HEK293T (cell line): ENCODE measurements around the gene PLAAT3.

Source experiments
- CTCF ChIA-PET: fragments of 350-600 bp; formaldehyde crosslinking; extraction: SDS; loops from one replicate; lab custom pipeline; 2021; ENCODE audit warnings: antibody characterized with exemption, inconsistent platforms; lab: Yijun Ruan, JAX
- POLR2A ChIA-PET: fragments of 350-600 bp; formaldehyde crosslinking; extraction: SDS; loops from one replicate; lab custom pipeline; 2020; ENCODE audit warnings: antibody characterized with exemption, inconsistent platforms; lab: Yijun Ruan, JAX
- DNase-seq: peaks from one replicate; pipeline ENCODE4 v3.0.0; 2012; ENCODE audit warnings: mixed read lengths; ENCODE audit errors: extremely low spot score
- ARNT ChIP-seq: fragments of 450-650 bp; IDR thresholded peaks from 2 replicates; pipeline ENCODE4 v1.6.1; 2017; ENCODE audit warnings: mild to moderate bottlenecking
- BHLHE40 ChIP-seq: fragments of 450-650 bp; IDR thresholded peaks from 2 replicates; pipeline ENCODE4 v1.6.1; 2016; ENCODE audit warnings: mild to moderate bottlenecking, moderate library complexity, borderline replicate concordance
- CTBP1 ChIP-seq: fragments of 450-650 bp; IDR thresholded peaks from 2 replicates; pipeline ENCODE4 v1.6.1; 2016; ENCODE audit warnings: borderline replicate concordance
- ELF4 ChIP-seq: fragments of 450-650 bp; IDR thresholded peaks from 2 replicates; pipeline ENCODE4 v1.6.1; 2017; ENCODE audit warnings: antibody characterized with exemption
- FOXA1 ChIP-seq: fragments of 450-650 bp; IDR thresholded peaks from 2 replicates; pipeline ENCODE4 v1.6.1; 2016; ENCODE audit warnings: mild to moderate bottlenecking
- FOXK2 ChIP-seq: fragments of 450-650 bp; IDR thresholded peaks from 2 replicates; pipeline ENCODE4 v1.6.1; 2016; ENCODE audit warnings: mild to moderate bottlenecking
- FOXM1 ChIP-seq: fragments of 450-650 bp; IDR thresholded peaks from 2 replicates; pipeline ENCODE4 v1.6.1; 2017; ENCODE audit warnings: mild to moderate bottlenecking, borderline replicate concordance
- HDGF ChIP-seq: fragments of 450-650 bp; IDR thresholded peaks from 2 replicates; pipeline ENCODE4 v1.6.1; 2017; ENCODE audit warnings: antibody characterized with exemption, borderline replicate concordance
- L3MBTL2 ChIP-seq: fragments of 450-650 bp; conservative IDR thresholded peaks from 2 replicates; pipeline ENCODE4 v1.6.1; 2016; ENCODE audit warnings: mild to moderate bottlenecking
- LEF1 ChIP-seq: fragments of 450-650 bp; IDR thresholded peaks from 2 replicates; pipeline ENCODE4 v1.6.1; 2017; ENCODE audit warnings: mild to moderate bottlenecking, borderline replicate concordance
- NFRKB ChIP-seq: fragments of 450-650 bp; IDR thresholded peaks from 2 replicates; pipeline ENCODE4 v1.6.1; 2016; ENCODE audit warnings: mild to moderate bottlenecking, moderate library complexity
- PKNOX1 ChIP-seq: fragments of 450-650 bp; IDR thresholded peaks from 2 replicates; pipeline ENCODE4 v1.6.1; 2016
- SP1 ChIP-seq: fragments of 450-650 bp; IDR thresholded peaks from 2 replicates; pipeline ENCODE4 v1.6.1; 2017
- SUZ12 ChIP-seq: fragments of 450-650 bp; IDR thresholded peaks from 2 replicates; pipeline ENCODE4 v1.6.1; 2016; ENCODE audit warnings: mild to moderate bottlenecking
- TARDBP ChIP-seq: fragments of 450-650 bp; IDR thresholded peaks from 2 replicates; pipeline ENCODE4 v1.6.1; 2016
- ZNF384 ChIP-seq: fragments of 450-650 bp; IDR thresholded peaks from 2 replicates; pipeline ENCODE4 v1.6.1; 2016

Gene PLAAT3

GRCh38 chr11:63574856-63575602 is 39.2 kb downstream of the PLAAT3 start:
- ChIA-PET CTCF (interaction anchor here (0.6 kb wide), 1 partner anchor 62 kb away, joined by 3 read pairs; no protein-coding TSS in a partner anchor), POLR2A (no interaction called here)
- no peak for TF ChIP-seq ELF4
- no peak for TF ChIP-seq ARNT
- TF ChIP-seq PKNOX1: no peak
- no peak for TF ChIP-seq HDGF
- TF ChIP-seq LEF1: no peak
- TF ChIP-seq SUZ12: no peak
- TF ChIP-seq FOXK2: no peak
- TF ChIP-seq FOXM1: no peak
- no peak for TF ChIP-seq BHLHE40
- no peak for TF ChIP-seq TARDBP
- TF ChIP-seq CTBP1: no peak
- TF ChIP-seq SP1: no peak
- no peak for TF ChIP-seq NFRKB
- no peak for TF ChIP-seq ZNF384
- TF ChIP-seq FOXA1: no peak
- no peak for TF ChIP-seq L3MBTL2
- no peak for DNase-seq

DNA sequence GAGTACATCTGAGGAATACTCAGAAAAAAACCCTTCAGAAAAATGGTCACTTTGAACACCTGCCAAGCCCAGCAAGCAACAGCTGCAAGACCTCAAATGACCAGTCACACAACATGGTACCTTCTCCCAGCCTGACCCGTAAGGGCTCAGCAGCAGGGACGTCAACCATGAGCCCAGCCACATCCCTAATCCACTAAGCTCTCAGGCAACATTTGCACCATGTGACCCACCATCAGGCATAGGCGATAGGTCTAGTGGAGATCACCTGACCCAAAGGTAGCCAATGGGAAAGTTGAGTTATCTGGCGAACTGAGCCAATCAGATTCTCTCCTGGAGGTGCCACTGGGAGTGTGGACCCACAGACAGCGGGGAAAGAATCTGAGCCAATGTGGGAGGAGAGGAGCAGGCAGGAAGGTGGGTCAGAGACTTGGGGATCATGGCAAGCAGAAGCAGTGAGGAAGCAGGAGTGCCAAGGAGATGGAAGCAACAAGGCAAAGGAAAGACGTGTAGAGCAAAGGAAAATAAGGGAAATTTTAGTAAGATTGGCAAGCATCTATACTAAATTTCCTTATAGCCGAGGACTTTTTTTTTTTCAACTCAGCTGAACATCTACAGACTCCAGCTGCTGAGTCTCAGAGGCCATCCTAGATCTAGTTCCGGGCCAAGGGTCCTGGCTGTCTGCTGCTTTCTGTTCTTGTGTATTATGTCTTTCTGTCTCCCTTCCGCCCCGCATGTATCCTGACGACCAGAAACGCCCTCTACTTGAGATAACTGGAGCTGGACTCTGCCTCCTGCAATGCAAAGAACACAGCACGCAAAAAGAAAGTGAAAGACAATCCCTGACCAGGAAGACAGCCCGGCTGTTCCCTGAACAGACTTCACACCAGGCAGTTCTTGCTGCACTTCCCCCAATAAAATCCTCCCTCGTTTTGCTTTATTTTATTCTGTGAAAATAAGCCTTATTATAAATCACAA is 40.1 kb downstream of the PLAAT3 start:
- ChIA-PET CTCF (interaction anchor here (0.6 kb wide), 1 partner anchor 63 kb away, joined by 3 read pairs; no protein-coding TSS in a partner anchor), POLR2A (no interaction called here)
- DNase-seq: no peak
- TF ChIP-seq BHLHE40 (no peak), ARNT (no peak), FOXA1 (no peak), TARDBP (no peak), SP1 (no peak), LEF1 (no peak), L3MBTL2 (no peak), CTBP1 (no peak), FOXK2 (no peak), HDGF (no peak), FOXM1 (no peak), SUZ12 (no peak), ELF4 (no peak), NFRKB (no peak), PKNOX1 (no peak), ZNF384 (no peak)

GRCh38 chr11:63572026-63572688 is 42.1 kb downstream of the PLAAT3 start:
- ChIA-PET CTCF (no interaction called here), POLR2A (no interaction called here)
- DNase-seq: no peak
- TF ChIP-seq ZNF384: no peak
- no peak for TF ChIP-seq LEF1
- TF ChIP-seq ELF4: no peak
- TF ChIP-seq FOXA1: no peak
- no peak for TF ChIP-seq L3MBTL2
- TF ChIP-seq TARDBP: no peak
- TF ChIP-seq FOXM1: no peak
- no peak for TF ChIP-seq FOXK2
- no peak for TF ChIP-seq HDGF
- no peak for TF ChIP-seq SUZ12
- no peak for TF ChIP-seq BHLHE40
- TF ChIP-seq SP1: no peak
- TF ChIP-seq ARNT: no peak
- no peak for TF ChIP-seq NFRKB
- TF ChIP-seq CTBP1: no peak
- no peak for TF ChIP-seq PKNOX1

DNA sequence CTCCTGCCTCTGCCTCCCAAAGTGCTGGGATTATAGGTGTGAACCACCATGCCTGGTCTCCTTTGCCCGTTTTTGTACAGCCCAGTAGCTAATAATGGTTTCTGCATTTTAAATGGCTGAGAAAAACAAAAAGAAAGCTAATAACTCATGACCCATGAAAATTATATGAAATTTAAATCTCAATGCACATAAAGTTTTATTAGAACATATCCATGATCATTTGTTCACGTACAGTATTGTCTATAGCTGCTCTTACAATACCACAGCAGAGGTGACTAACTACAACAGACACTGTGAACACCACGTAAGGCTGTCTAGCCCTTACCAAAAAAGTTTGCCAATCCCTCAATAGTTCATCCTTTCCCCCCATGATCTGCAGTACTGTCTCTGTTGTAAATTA is 44.7 kb downstream of the PLAAT3 start:
- ChIA-PET POLR2A (no interaction called here), CTCF (no interaction called here)
- TF ChIP-seq LEF1 (no peak), PKNOX1 (no peak), FOXK2 (no peak), CTBP1 (no peak), TARDBP (no peak), BHLHE40 (no peak), SUZ12 (no peak), ZNF384 (no peak), FOXA1 (no peak), FOXM1 (no peak), HDGF (no peak), SP1 (no peak), ARNT (no peak), L3MBTL2 (no peak), NFRKB (no peak), ELF4 (no peak)

More for the DNA sequence above, 44.7 kb downstream of the PLAAT3 start:
- no peak for DNase-seq
